NCI-H82 treated with DMSO at 0.1 percent for 48 hours (cell line): Measurements from ENCODE around the gene SH3BP4.
A peak's percentile ranks its signal among the peaks of the same experiment; 100 is the strongest.
"Not testable (repeated sequence)": the region's sequence is repeated elsewhere in the genome, so short reads cannot be mapped to it uniquely, and the experiment has no call there.

Experiments used
- DNase-seq: peaks from one replicate; lab custom pipeline; 2025; ENCODE audit not compliant: unreplicated experiment; lab: John Stamatoyannopoulos, UW

Gene SH3BP4

GRCh38 chr2:235052514-235053354, 100.9 kb downstream of the SH3BP4 start:
- DNase-seq = no peak

GRCh38 chr2:235053651-235054050, 101.8 kb downstream of the SH3BP4 start:
- DNase-seq = no peak

GRCh38 chr2:235054475-235054874, 102.7 kb downstream of the SH3BP4 start:
- no peak for DNase-seq

- DNase-seq = no peak
Measured at GRCh38 chr2:235054919-235055318, 103.1 kb downstream of the SH3BP4 start.

- peak; percentile 37 for DNase-seq
Measured at GRCh38 chr2:235055891-235056516, 104.2 kb downstream of the SH3BP4 start.

GRCh38 chr2:235056768-235057167, 105.0 kb downstream of the SH3BP4 start:
- no peak for DNase-seq

GRCh38 chr2:235057616-235058015, 105.8 kb downstream of the SH3BP4 start:
- DNase-seq = not testable (repeated sequence)

- no peak for DNase-seq
Measured at GRCh38 chr2:235059161-235059560, 107.3 kb downstream of the SH3BP4 start.

- no peak for DNase-seq
Measured at GRCh38 chr2:235061656-235062055, 109.8 kb downstream of the SH3BP4 start.

- DNase-seq = no peak
Measured at GRCh38 chr2:235063471-235063961, 111.7 kb downstream of the SH3BP4 start.

- DNase-seq = no peak
Measured at GRCh38 chr2:235064976-235065375, 113.2 kb downstream of the SH3BP4 start.

GRCh38 chr2:235066490-235066889, 114.7 kb downstream of the SH3BP4 start:
- no peak for DNase-seq

- no peak for DNase-seq
Measured at GRCh38 chr2:235066895-235067294, 115.1 kb downstream of the SH3BP4 start.

GRCh38 chr2:235068701-235069100, 116.9 kb downstream of the SH3BP4 start:
- DNase-seq = no peak

GRCh38 chr2:235070063-235070706, 118.4 kb downstream of the SH3BP4 start:
- DNase-seq = no peak

- DNase-seq = no peak
Measured at GRCh38 chr2:235073868-235074413, 122.1 kb downstream of the SH3BP4 start.

- no peak for DNase-seq
Measured at GRCh38 chr2:235077046-235077445, 125.2 kb downstream of the SH3BP4 start.

GRCh38 chr2:235078182-235078581, 126.4 kb downstream of the SH3BP4 start:
- no peak for DNase-seq

- DNase-seq = no peak
Measured at GRCh38 chr2:235078914-235079472, 127.2 kb downstream of the SH3BP4 start.

- DNase-seq = no peak
Measured at GRCh38 chr2:235080101-235080500, 128.3 kb downstream of the SH3BP4 start.
